BJ (cell line): ENCODE measurements around the gene C1orf87. TPM values are rescaled to one million over a fixed set of nuclear protein-coding genes. Genes with fewer than 3 reads are reported as not detected.

ENCODE experiments used
- CTCF ChIA-PET: fragments of 350-600 bp; formaldehyde crosslinking; extraction: SDS; loops from one replicate; lab custom pipeline; 2021; ENCODE audit warnings: antibody characterized with exemption, inconsistent platforms; lab: Yijun Ruan, JAX
- POLR2A ChIA-PET: fragments of 300-600 bp; sonication (Branson Sonifier 250); formaldehyde crosslinking; extraction: SDS; loops from one replicate; lab custom pipeline; 2021; ENCODE audit warnings: antibody characterized with exemption; lab: Charles Lee
- DNase-seq: peaks from one replicate; pipeline ENCODE4 v3.0.0-alpha.2; 2011; ENCODE audit warnings: low read depth
- H3K27me3 ChIP-seq: 2 replicates; pipeline ENCODE4 v1.6.0; 2011; ENCODE audit warnings: low read length; ENCODE audit not compliant: control insufficient read depth, insufficient read depth
- H3K36me3 ChIP-seq: 2 replicates; pipeline ENCODE4 v1.5.1; 2011; ENCODE audit warnings: low read length; ENCODE audit not compliant: control insufficient read depth, insufficient read depth
- H3K4me3 ChIP-seq: 2 replicates; pipeline ENCODE4 v1.5.1; 2011; ENCODE audit warnings: low read depth, mild to moderate bottlenecking, control low read depth, low read length
- CTCF ChIP-seq: IDR thresholded peaks from 2 replicates; pipeline ENCODE4 v1.5.1; 2011; ENCODE audit warnings: low read depth, mild to moderate bottlenecking, control low read depth, inconsistent platforms, low read length, moderate library complexity; ENCODE audit not compliant: insufficient read depth
- polyA plus RNA-seq: library from polyadenylated mRNA; depleted of rRNA; stranded (reverse); fragments of >200 nt; gene quantifications from 2 replicates; pipeline ENCODE4 v1.2.3, GENCODE V29; 2011

The C1orf87 gene
- polyA plus RNA-seq, 1 experiment, result not detected

- Histone ChIP-seq H3K4me3 (no peak overlapping the region), H3K36me3 (no peaks in the 10 kb centered on the region), H3K27me3 (no peaks in the 10 kb centered on the region)
- ChIA-PET CTCF (no interaction called here), POLR2A (no interaction called here)
- no peak for DNase-seq
- no peak for TF ChIP-seq CTCF
These were observed 40.5 kb downstream of the C1orf87 start for GRCh38 chr1:60033066-60033465.

GRCh38 chr1:60031146-60031545 lies 42.4 kb downstream of the C1orf87 start:
- Histone ChIP-seq H3K4me3 (no peak overlapping the region), H3K36me3 (no peaks in the 10 kb centered on the region), H3K27me3 (0 out of 2 replicates have a peak, but pooled peaks cover 1% of the 10 kb centered on the region)
- no peak for DNase-seq
- CTCF ChIA-PET, result interaction anchor here (1.3 kb wide), 1 partner anchor 11 kb away, joined by 3 read pairs; no protein-coding TSS in a partner anchor
- POLR2A ChIA-PET, result no interaction called here
- no peak for TF ChIP-seq CTCF

- no peaks in the 10 kb centered on the region for H3K36me3 ChIP-seq
- CTCF ChIA-PET, result no interaction called here
- no peak for DNase-seq
- TF ChIP-seq CTCF, result no peak
- POLR2A ChIA-PET, result no interaction called here
- H3K4me3 ChIP-seq, result no peak overlapping the region
- H3K27me3 ChIP-seq, result 0 out of 2 replicates have a peak, but pooled peaks cover 1% of the 10 kb centered on the region
These were observed 48.0 kb downstream of the C1orf87 start for GRCh38 chr1:60025552-60025951.

DNA sequence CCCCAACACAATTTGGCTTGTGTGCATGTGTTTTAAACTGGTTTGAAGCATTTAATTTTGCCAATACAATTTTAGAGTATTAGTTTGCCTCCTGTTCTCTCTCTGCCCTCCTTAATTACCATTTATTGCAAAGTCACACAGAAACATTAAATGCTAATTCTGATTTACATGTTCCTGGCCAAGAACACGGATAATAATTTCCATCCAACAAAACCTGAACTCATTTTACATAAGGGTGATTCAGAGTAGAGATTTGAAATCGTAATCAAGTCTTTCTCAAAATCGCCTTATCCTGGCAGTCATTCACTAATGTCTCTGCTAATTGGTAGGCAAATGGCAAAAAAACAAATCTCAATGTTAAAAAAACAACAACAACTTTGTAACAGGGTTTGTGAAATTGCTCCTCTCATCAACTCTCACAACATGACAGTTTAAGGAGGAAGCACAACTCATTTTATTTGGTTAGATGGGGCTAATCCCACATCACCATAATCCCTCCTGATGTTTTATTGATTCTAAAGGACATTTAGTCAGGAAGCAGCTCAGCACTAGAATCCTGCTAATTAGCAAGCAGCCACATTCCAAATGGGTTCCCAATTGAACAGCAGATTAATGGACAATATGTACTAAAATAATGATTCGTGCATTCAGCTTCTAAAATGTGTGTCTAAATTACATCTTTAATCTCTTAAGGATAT lies 55.9 kb downstream of the C1orf87 start:
- CTCF ChIA-PET, result interaction anchor here (0.6 to 1.1 kb wide), 2 partner anchors 140 to 1129 kb away, joined by 3 read pairs; no protein-coding TSS in a partner anchor

More for the DNA sequence above, 55.9 kb downstream of the C1orf87 start:
- Histone ChIP-seq H3K36me3 (no peaks in the 10 kb centered on the region), H3K4me3 (no peak overlapping the region), H3K27me3 (no peaks in the 10 kb centered on the region)
- POLR2A ChIA-PET, result no interaction called here
- no peak for TF ChIP-seq CTCF
- DNase-seq, result no peak
